GM18517 (cell line): Measurements from ENCODE around the gene PRF1.

Source experiments
- ATAC-seq: cut with Tn5 transposase; IDR thresholded peaks from one replicate; pipeline ENCODE4 v1.9.1; 2021; ENCODE audit warnings: mild to moderate bottlenecking, moderate library complexity; ENCODE audit not compliant: unreplicated experiment

Gene PRF1

GRCh38 chr10:70561558-70561957, 41.0 kb downstream of the PRF1 start:
- no peak for ATAC-seq

- no peak for ATAC-seq
These were observed 41.5 kb downstream of the PRF1 start for GRCh38 chr10:70561070-70561469.

DNA sequence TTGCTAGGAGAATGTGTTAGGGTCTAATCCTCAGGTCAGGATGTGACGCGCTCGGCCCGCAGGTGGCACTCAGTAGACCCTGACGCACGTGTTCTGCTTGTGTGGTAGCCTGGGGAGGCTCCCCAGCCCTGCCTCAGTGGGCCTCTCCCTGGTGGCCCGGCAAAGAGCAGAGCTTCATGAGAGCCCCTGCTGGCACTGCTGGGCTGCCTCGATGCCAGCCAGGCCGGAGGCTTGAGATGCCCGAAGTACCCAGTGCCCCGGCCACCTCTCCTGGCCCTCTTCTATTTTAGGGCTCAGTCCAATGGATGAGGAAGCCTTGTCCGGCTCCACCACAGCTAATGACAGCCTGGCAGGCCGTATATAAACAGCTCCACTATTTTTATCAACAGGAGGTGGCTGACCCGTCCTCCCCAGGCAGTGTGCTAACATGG, 42.0 kb downstream of the PRF1 start:
- ATAC-seq, result no peak

- ATAC-seq, result no peak
These were observed 42.7 kb downstream of the PRF1 start for GRCh38 chr10:70559861-70560260.

GRCh38 chr10:70558871-70559810, 43.4 kb downstream of the PRF1 start:
- ATAC-seq, result peak; percentile 62

GRCh38 chr10:70558295-70558694, 44.2 kb downstream of the PRF1 start:
- ATAC-seq, result no peak

DNA sequence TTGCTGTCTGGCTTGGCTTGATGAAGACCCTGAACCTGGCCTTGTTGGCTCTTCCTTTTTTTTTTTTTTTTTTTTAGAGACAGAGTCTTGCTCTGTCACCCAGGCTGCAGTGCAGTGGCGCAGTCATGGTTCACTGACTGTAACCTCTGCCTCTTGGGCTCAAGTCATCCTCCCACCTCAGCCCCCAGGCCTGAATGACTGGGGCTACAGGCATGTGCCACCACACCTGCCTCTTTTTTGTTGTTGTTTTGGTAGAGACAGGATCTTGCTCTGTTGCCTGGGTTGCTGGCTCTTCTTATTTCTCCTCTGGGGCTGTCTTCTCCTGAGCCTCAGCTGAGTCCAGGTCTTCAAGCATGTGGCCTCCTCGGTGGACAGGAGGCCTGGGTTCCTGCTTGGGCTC, 44.7 kb downstream of the PRF1 start:
- no peak for ATAC-seq

DNA sequence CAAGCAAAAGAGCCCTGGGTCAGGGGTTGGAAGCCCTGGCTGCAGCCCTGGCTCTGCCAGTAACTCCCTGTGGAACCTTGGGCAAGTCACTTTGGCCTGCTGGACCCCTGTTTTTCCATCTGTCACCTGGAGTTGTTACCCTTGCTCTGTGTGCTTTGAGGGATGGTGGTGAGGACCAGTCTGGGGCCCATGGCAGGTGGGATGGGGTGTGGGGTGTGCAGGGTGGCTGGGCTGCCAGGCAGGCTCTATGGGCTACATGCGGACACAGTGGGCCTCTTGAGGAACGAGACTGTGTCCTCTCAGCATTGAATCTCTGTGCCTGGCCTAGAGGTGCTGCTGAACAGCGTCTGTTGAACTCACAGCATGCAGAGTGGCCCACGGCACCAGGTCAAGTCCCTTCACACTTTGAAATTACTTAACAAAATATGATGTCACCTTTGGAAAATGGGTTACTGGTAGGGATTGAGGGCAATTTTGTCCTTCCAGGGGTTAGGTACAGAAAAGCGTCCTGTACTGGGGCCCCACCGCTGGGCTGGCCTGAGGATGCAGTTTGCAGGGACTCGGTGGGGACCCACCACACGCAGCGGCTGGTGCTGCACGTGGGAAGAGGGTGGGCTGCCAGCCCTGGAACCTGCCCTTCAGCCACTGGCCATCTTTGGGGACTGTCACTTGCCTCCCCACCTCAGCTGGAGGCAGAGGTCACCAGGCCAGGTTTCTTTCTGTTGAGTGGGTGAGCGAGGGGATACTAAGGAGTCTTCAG, 45.3 kb downstream of the PRF1 start:
- ATAC-seq, result no peak

GRCh38 chr10:70555371-70555770, 47.2 kb downstream of the PRF1 start:
- ATAC-seq, result no peak

DNA sequence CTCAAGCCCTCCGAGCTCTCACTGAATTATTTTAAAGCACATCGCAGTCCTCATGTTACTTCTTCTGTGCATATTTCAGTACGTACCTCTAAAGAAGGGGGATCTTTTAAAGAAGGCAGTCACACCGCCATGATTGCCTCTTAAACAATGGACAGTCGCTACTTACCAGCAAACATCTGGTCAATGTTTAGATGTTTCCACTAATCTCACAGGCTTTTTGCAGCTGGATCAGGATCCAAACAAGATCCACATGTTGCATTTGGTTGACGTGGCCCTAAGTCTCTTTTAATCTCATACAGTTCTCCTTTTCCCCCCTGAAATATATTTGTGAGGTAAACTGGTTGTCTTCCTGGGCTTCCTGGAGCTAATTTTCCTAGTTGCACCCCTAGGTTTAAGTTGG, 50.0 kb downstream of the PRF1 start:
- ATAC-seq, result no peak

GRCh38 chr10:70551971-70552422, 50.5 kb downstream of the PRF1 start:
- no peak for ATAC-seq

DNA sequence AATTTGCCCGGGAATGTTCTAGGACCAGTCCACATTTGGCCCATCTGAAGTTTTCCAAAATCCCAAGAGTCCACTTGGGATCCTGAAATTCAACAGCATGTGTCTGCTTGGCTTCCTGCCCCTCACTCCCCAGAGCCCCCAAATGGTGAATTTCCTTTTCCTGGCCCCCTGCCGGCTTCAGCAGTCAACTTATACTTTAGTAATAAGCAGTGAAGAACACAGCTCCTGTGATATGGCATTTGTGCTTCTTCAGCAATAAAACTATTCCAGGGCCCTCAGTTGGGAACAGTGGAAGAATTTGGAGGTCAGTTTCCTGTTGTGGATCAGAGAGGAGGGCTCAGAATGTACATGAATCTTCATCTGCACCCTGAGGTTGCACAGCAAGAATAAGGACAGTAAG, 51.1 kb downstream of the PRF1 start:
- no peak for ATAC-seq

GRCh38 chr10:70550459-70550858, 52.1 kb downstream of the PRF1 start:
- no peak for ATAC-seq

GRCh38 chr10:70549962-70550458, 52.5 kb downstream of the PRF1 start:
- no peak for ATAC-seq

- no peak for ATAC-seq
These were observed 53.1 kb downstream of the PRF1 start for GRCh38 chr10:70549351-70549961.
